Epithelial cell of proximal tubule (primary cell): ENCODE measurements around the gene NAV2. TPM values are rescaled to one million over a fixed set of nuclear protein-coding genes. Genes with fewer than 3 reads are reported as not detected.

Experiments
- DNase-seq: peaks from one replicate; pipeline ENCODE4 v3.0.0-alpha.2; 2011; ENCODE audit warnings: low read depth
- H3K4me3 ChIP-seq: 2 replicates; pipeline ENCODE4 v1.5.1; 2011; ENCODE audit warnings: low read depth, mild to moderate bottlenecking, low read length
- CTCF ChIP-seq: conservative IDR thresholded peaks from 2 replicates; pipeline ENCODE4 v1.5.1; 2012; ENCODE audit warnings: low read depth, mild to moderate bottlenecking, low read length
- total RNA-seq: library from RNA; depleted of rRNA; stranded (reverse); fragments of >200 nt; gene quantifications from 2 replicates; pipeline ENCODE4 v1.2.3, GENCODE V29; 2015

The NAV2 gene
- total RNA-seq, 1 donor from 2014 or later = 19.0 TPM

DNA sequence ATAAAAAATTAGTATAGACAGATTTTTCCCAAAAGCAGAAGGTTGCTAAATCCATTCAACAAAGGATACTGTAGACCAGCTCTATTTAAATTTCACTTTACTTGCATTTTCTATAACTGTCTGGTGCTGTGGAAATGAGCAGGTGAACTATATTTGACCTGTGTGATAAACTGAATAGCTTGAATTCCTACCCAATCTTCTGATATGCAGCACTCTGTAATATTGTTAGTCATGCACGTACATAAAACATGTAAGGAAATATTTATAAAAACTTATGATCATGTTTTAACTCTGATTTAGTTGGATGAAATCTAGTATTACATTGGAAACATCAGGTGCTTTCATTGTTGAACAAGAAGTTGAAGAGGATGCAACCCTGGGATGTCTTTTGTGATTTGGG lies 234.0 kb downstream of the NAV2 start:
- no peak for TF ChIP-seq CTCF
- DNase-seq = no peak
- no peak overlapping the region for H3K4me3 ChIP-seq

- H3K4me3 ChIP-seq = no peak overlapping the region
- no peak for TF ChIP-seq CTCF
- no peak for DNase-seq
Observed at GRCh38 chr11:19947537-19948114, 235.0 kb downstream of the NAV2 start.

DNA sequence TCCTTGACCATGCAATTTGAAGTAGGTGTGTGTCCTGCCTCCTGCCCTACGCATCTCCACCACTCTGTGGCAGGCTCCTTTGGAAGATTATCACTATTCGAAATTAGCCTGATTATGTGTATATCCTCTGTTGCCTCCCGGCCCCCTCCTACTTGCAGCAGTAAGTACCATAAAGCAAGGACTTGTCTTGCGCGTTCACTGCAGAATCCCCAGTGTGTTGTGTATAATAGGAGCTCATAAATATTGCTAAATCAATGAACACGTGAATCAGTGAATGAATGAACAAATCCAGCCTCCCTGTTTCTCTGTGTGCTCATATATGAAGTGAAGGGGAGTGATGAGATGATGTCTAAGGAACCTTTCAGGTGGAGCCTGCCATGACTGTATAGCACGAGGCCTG lies 237.0 kb downstream of the NAV2 start:
- no peak overlapping the region for H3K4me3 ChIP-seq
- no peak for DNase-seq
- no peak for TF ChIP-seq CTCF

- DNase-seq = no peak
- TF ChIP-seq CTCF = peak; percentile 63
- no peak overlapping the region for H3K4me3 ChIP-seq
Observed at GRCh38 chr11:19951558-19952115, 239.0 kb downstream of the NAV2 start.

DNA sequence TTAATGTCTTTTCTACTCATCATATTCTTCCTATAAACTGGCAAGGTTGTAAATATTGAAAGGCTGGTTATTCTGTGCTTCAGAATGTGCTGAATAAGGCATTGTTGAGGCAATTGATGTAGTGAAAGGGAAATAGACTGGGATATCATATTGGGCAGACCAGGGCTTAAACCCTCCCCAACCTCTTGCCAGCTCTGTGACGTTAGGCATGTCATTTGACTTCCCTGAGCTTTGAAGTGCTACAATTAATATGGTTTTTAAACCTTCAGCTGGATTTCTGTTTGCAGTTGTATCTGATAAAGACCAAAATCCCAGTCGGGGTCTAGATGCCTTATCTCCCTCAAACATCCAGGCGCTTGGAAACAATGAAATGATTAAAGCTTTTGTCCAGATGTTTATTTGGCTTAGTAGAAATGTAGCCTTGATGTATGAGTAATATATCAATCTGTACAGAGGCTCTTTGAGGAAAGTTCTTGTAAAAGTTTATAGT lies 239.5 kb downstream of the NAV2 start:
- TF ChIP-seq CTCF = no peak
- no peak for DNase-seq
- H3K4me3 ChIP-seq = no peak overlapping the region

DNA sequence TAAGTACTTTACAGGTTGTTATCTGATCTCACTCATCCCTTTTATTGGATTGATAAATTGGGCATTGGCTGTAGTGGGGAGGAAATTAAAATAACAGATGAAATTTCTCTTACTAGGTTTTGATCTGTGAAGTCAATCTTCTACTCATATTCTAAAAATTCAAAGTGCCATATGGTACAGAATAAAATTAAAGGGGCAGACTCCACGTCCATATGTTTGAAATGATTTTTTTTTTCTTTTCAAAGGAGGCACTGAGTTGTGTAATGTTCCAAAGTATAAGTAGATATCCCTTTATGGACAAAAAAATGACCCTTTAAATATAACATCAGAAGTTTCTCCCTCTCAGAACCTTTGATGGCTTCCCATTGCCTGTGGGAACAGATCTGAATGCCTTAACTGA lies 240.3 kb downstream of the NAV2 start:
- no peak for DNase-seq

More for the DNA sequence above, 240.3 kb downstream of the NAV2 start:
- TF ChIP-seq CTCF = no peak
- no peak overlapping the region for H3K4me3 ChIP-seq
